ENCODE data around the gene ANP32B.

DNA sequence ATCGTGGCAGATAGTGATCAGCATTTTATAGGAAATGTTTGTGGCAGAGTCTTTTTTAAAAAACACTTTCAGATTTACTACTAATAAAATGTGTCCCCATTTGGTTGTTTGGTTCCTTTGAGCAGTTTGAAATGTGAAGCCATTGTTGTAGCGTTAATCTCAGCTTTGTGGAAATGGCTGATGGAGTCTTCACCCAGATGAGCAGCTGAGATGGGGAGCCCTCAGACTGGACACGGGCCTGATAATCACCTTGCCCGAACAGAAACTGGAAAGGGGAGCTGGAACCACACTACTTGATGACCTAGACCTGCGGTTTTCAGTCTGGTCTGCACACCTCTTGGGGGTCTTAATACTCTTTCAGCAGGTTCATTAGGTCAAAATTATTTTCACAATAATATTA lies 20.6 kb upstream of the ANP32B start:
- TF ChIP-seq ZNF274 (IDR thresholded peaks at IDR 0.05; ENCODE audit: low read depth, low read length) (no peak), YY1 (IDR thresholded peaks at IDR 0.05; ENCODE audit: insufficient read depth, insufficient read length) (no peak), SUZ12 (IDR thresholded peaks at IDR 0.05; ENCODE audit: extremely low read depth, insufficient read depth, insufficient read length) (no peak)

Data from NT2/D1 (cell line).